Tibial nerve (tissue), 4 donors: ENCODE results near the gene NFATC1. TPM values are rescaled to one million over a fixed set of nuclear protein-coding genes. Genes with fewer than 3 reads are reported as not detected.

Source experiments
- DNase-seq, 2 donors: peaks; one replicate each; pipeline ENCODE4 v3.0.0-alpha.2; 2019; ENCODE audit warnings: low spot score in 2 of 2
- H3K27ac ChIP-seq, 4 donors: fragments of 200-600 bp; sonication (generic) in 3 of 4; one replicate each; pipeline ENCODE4 v1.5.1; 2017 to 2019; ENCODE audit warnings: mild to moderate bottlenecking in 1 of 4
- H3K27me3 ChIP-seq, 2 donors: fragments of 200-600 bp; sonication (generic) in 1 of 2; one replicate each; pipeline versions ENCODE4 v1.5.1 to v1.6.0; 2017 to 2019
- H3K36me3 ChIP-seq, 3 donors: fragments of 200-600 bp; sonication (generic); one replicate each; pipeline ENCODE4 v1.5.1; 2018 to 2019
- H3K4me1 ChIP-seq, 4 donors: fragments of 200-600 bp; sonication (generic) in 3 of 4; one replicate each; pipeline ENCODE4 v1.5.1; 2017 to 2019
- H3K4me3 ChIP-seq, 4 donors: fragments of 200-600 bp; sonication (generic) in 3 of 4; one replicate each; pipeline ENCODE4 v1.5.1; 2017 to 2019; ENCODE audit warnings: mild to moderate bottlenecking in 1 of 4, moderate library complexity in 1 of 4
- H3K9me3 ChIP-seq, 4 donors: fragments of 200-600 bp; sonication (generic) in 3 of 4; one replicate each; pipeline ENCODE4 v1.5.1; 2017 to 2019
- CTCF ChIP-seq, 5 experiments: fragments of 200-600 bp in 3 of 5; fragments of 450-650 bp in 2 of 5; sonication (generic) in 3 of 5; IDR thresholded peaks; one replicate each; pipeline ENCODE4 v1.5.1; 2016 to 2019; ENCODE audit warnings: antibody characterized with exemption in 5 of 5, mild to moderate bottlenecking in 3 of 5, moderate library complexity in 2 of 5
- EP300 ChIP-seq, 2 donors: sonication (generic); formaldehyde crosslinking; IDR thresholded peaks; one replicate each; pipeline ENCODE4 v1.6.1; 2017; ENCODE audit warnings: antibody characterized with exemption in 2 of 2, mild to moderate bottlenecking in 1 of 2
- POLR2A ChIP-seq, 2 donors: fragments of 450-650 bp; IDR thresholded peaks; one replicate each; pipeline ENCODE4 v1.6.1; 2017; ENCODE audit warnings: antibody characterized with exemption in 2 of 2, mild to moderate bottlenecking in 2 of 2, moderate library complexity in 2 of 2
- WGBS, 2 donors: methylation state at CpG; one replicate each; pipeline ENCODE4 v1.1.5; 2018; 5-methylcytosine and 5-hydroxymethylcytosine counted together
- total RNA-seq, 4 donors: library from RNA; depleted of rRNA; stranded (reverse); fragments of >200 nt; gene quantifications; one replicate each; pipeline ENCODE4 v1.1.0, GENCODE V29; 2016

NFATC1 gene
- total RNA-seq, 4 donors from 2014 or later = 33.7 to 48.6 (median 37.8) TPM

- Histone ChIP-seq H3K27ac (no peak overlapping the region), H3K9me3 (no peaks in the 10 kb centered on the region), H3K4me3 (no peak overlapping the region), H3K27me3 (no peaks in the 10 kb centered on the region), H3K36me3 (peaks cover 0 to 31% (median 0%) of the 10 kb centered on the region in 3 donors), H3K4me1 (peaks cover 0 to 36% (median 2%) of the 10 kb centered on the region in 4 donors)
- no peak for DNase-seq
- TF ChIP-seq CTCF (IDR thresholded peaks at IDR 0.05) = no peak
- TF ChIP-seq POLR2A (IDR thresholded peaks at IDR 0.05) = no peak
- no peak for TF ChIP-seq EP300 (IDR thresholded peaks at IDR 0.05)
- 85 to 88% methylated on average over 27 of the region's 27 CpGs for whole genome bisulfite sequencing, 2 donors
These were observed 34.1 kb downstream of the NFATC1 start for GRCh38 chr18:79429785-79430281.

GRCh38 chr18:79432376-79433120 is 36.8 kb downstream of the NFATC1 start:
- WGBS, 2 donors = 92% methylated on average over 28 to 33 of the region's 33 CpGs
- Histone ChIP-seq H3K4me1 (peaks cover 0 to 24% (median 2%) of the 10 kb centered on the region in 4 donors), H3K9me3 (no peaks in the 10 kb centered on the region), H3K27ac (no peak overlapping the region), H3K4me3 (no peak overlapping the region), H3K27me3 (no peaks in the 10 kb centered on the region), H3K36me3 (peaks cover 0 to 55% (median 0%) of the 10 kb centered on the region in 3 donors)
- no peak for TF ChIP-seq CTCF (IDR thresholded peaks at IDR 0.05)
- TF ChIP-seq EP300 (IDR thresholded peaks at IDR 0.05) = no peak
- no peak for TF ChIP-seq POLR2A (IDR thresholded peaks at IDR 0.05)
- no peak for DNase-seq

GRCh38 chr18:79433431-79433830 is 37.7 kb downstream of the NFATC1 start:
- TF ChIP-seq POLR2A (IDR thresholded peaks at IDR 0.05) (no peak), CTCF (IDR thresholded peaks at IDR 0.05) (no peak), EP300 (IDR thresholded peaks at IDR 0.05) (no peak)
- H3K9me3 ChIP-seq = no peaks in the 10 kb centered on the region
- DNase-seq = no peak
- H3K4me1 ChIP-seq = peaks cover 0 to 27% (median 3%) of the 10 kb centered on the region in 4 donors
- WGBS, 2 donors = 91 to 95% methylated on average over 11 to 27 of the region's 27 CpGs
- peaks cover 0 to 62% (median 0%) of the 10 kb centered on the region in 3 donors for H3K36me3 ChIP-seq
- H3K4me3 ChIP-seq = no peak overlapping the region
- no peaks in the 10 kb centered on the region for H3K27me3 ChIP-seq
- H3K27ac ChIP-seq = peak overlapping the region in 1 of 4 donors; percentile 0

GRCh38 chr18:79434607-79435401 is 39.1 kb downstream of the NFATC1 start:
- Histone ChIP-seq H3K4me1 (peaks cover 0 to 41% (median 7%) of the 10 kb centered on the region in 4 donors), H3K27me3 (no peaks in the 10 kb centered on the region), H3K9me3 (no peaks in the 10 kb centered on the region), H3K4me3 (no peak overlapping the region), H3K36me3 (peaks cover 0 to 68% (median 0%) of the 10 kb centered on the region in 3 donors), H3K27ac (no peak overlapping the region)
- no peak for DNase-seq
- WGBS, 2 donors = 78 to 81% methylated on average over 31 of the region's 31 CpGs
- TF ChIP-seq CTCF (IDR thresholded peaks at IDR 0.05) (no peak), POLR2A (IDR thresholded peaks at IDR 0.05) (no peak), EP300 (IDR thresholded peaks at IDR 0.05) (no peak)
